PFSK-1 (cell line): ENCODE results near the gene GTF2F1.

ENCODE experiments used
- FOXP2 ChIP-seq: optimal IDR thresholded peaks from 2 replicates; pipeline ENCODE3; 2011; ENCODE audit warnings: borderline replicate concordance, control low read depth, inconsistent platforms; ENCODE audit not compliant: insufficient read depth; ENCODE audit errors: extremely low read length, extremely low read depth
- POLR2AphosphoS5 ChIP-seq: IDR thresholded peaks from 2 replicates; pipeline ENCODE4 v1.6.1; 2012; ENCODE audit warnings: low read depth, mild to moderate bottlenecking, control low read depth, low read length, moderate library complexity
- SIN3A ChIP-seq: IDR thresholded peaks from 2 replicates; pipeline ENCODE4 v1.6.1; 2012; ENCODE audit warnings: mild to moderate bottlenecking, low read length, moderate library complexity, borderline replicate concordance; ENCODE audit not compliant: insufficient read depth
- TAF1 ChIP-seq: IDR thresholded peaks from 2 replicates; pipeline ENCODE4 v1.6.1; 2012; ENCODE audit warnings: low read length, control low read depth, borderline replicate concordance; ENCODE audit not compliant: insufficient read depth
- TF ChIP-seq, protein P1 (sequence below), 2 experiments: IDR thresholded peaks; 2 replicates each; pipeline versions ENCODE4 v1.6.1 to v1.8.0; 2011 to 2012; ENCODE audit warnings: low read depth in 2 of 2, low read length in 2 of 2, control low read depth in 1 of 2, inconsistent platforms in 1 of 2, mild to moderate bottlenecking in 1 of 2, moderate library complexity in 1 of 2; ENCODE audit not compliant: insufficient read depth in 1 of 2

DNA sequence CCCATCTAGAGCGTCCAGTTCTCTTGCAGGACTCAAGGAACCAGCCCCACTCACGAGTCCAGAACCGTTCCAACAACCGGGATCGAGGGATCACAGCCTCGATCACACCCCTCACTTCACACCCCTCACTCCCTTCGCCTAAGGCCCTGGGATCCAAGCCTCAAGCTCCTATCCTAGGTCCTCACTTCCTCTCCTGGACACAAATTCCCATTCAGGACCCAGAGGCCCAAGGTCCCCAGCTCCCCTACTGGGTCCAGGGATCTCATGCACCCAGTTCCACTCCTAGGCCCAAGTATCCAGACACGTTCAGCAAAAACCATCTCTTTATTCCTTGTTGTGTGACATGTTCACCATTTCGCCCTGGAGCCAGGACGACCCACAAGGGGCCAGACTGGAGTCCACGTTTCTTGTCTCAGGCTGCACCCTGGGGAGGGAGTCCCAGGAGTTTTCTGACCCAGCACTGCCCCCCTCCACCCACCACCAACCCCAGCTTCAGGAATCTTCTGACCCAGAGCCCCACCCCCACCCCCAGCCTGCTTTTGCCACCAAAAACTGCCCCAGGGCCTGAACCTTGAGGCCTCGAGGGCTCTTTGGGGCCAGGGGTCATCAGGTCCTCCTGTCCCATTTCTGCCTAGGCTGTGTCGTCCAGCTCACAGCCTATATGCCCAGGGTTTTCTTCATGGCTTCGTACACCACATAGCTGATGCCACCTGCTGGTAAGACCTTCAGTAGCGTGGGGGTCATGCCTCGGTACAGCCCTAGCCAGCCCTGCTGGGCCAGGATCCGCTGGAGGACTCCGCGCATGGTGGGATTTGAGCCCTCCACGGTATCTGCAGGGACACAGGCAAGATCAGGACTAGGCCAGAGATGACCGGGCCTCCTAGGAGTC is 33.0 kb upstream of the GTF2F1 start:
- TF ChIP-seq FOXP2 (no peak), TAF1 (no peak), POLR2AphosphoS5 (no peak), SIN3A (no peak)
- TF ChIP-seq, protein P1, sequence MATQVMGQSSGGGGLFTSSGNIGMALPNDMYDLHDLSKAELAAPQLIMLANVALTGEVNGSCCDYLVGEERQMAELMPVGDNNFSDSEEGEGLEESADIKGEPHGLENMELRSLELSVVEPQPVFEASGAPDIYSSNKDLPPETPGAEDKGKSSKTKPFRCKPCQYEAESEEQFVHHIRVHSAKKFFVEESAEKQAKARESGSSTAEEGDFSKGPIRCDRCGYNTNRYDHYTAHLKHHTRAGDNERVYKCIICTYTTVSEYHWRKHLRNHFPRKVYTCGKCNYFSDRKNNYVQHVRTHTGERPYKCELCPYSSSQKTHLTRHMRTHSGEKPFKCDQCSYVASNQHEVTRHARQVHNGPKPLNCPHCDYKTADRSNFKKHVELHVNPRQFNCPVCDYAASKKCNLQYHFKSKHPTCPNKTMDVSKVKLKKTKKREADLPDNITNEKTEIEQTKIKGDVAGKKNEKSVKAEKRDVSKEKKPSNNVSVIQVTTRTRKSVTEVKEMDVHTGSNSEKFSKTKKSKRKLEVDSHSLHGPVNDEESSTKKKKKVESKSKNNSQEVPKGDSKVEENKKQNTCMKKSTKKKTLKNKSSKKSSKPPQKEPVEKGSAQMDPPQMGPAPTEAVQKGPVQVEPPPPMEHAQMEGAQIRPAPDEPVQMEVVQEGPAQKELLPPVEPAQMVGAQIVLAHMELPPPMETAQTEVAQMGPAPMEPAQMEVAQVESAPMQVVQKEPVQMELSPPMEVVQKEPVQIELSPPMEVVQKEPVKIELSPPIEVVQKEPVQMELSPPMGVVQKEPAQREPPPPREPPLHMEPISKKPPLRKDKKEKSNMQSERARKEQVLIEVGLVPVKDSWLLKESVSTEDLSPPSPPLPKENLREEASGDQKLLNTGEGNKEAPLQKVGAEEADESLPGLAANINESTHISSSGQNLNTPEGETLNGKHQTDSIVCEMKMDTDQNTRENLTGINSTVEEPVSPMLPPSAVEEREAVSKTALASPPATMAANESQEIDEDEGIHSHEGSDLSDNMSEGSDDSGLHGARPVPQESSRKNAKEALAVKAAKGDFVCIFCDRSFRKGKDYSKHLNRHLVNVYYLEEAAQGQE (IDR thresholded peaks at IDR 0.05; ENCODE audit: insufficient read depth in 1 of 2, low read depth in 2 of 2, low read length in 2 of 2) = no peak
